ENCODE measurements around the gene ZBTB7C. TPM values are rescaled to one million over a fixed set of nuclear protein-coding genes. Genes with fewer than 3 reads are reported as not detected.

Gene ZBTB7C
- not detected for total RNA-seq (2021; fragmentation: NEBNext Ultra II Directional; extraction: Animal tissue kit (Norgen Biotek cat#: 25700))
- long read RNA-seq, result 0 reads

- no peaks in the 10 kb centered on the region for H3K36me3 Mint-ChIP-seq (ENCODE audit: low read depth)
- peaks cover 39% of the 10 kb centered on the region for H3K27me3 Mint-ChIP-seq (ENCODE audit: insufficient read depth)
- DNase-seq, result no peak
Observed at GRCh38 chr18:48408727-48409590, at the start of gene ZBTB7C. Gene ZBTB7C, minus strand, starts transcription at chr18:48409383.

GRCh38 chr18:48456838-48457237 is 47.7 kb upstream of the ZBTB7C start:
- TF ChIP-seq, protein P1, sequence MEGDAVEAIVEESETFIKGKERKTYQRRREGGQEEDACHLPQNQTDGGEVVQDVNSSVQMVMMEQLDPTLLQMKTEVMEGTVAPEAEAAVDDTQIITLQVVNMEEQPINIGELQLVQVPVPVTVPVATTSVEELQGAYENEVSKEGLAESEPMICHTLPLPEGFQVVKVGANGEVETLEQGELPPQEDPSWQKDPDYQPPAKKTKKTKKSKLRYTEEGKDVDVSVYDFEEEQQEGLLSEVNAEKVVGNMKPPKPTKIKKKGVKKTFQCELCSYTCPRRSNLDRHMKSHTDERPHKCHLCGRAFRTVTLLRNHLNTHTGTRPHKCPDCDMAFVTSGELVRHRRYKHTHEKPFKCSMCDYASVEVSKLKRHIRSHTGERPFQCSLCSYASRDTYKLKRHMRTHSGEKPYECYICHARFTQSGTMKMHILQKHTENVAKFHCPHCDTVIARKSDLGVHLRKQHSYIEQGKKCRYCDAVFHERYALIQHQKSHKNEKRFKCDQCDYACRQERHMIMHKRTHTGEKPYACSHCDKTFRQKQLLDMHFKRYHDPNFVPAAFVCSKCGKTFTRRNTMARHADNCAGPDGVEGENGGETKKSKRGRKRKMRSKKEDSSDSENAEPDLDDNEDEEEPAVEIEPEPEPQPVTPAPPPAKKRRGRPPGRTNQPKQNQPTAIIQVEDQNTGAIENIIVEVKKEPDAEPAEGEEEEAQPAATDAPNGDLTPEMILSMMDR (IDR thresholded peaks at IDR 0.05), result no peak
- Mint-ChIP-seq H3K4me3 (no peak overlapping the region), H3K36me3 (ENCODE audit: low read depth) (no peaks in the 10 kb centered on the region), H3K4me1 (ENCODE audit: low read depth) (peaks cover 24% of the 10 kb centered on the region), H3K27ac (no peak overlapping the region), H3K27me3 (ENCODE audit: insufficient read depth) (peaks cover 18% of the 10 kb centered on the region), H3K9me3 (no peaks in the 10 kb centered on the region)
- DNase-seq, result no peak

More at GRCh38 chr18:48408727-48409590, at the start of gene ZBTB7C:
- TF ChIP-seq, protein P1 (IDR thresholded peaks at IDR 0.05), result no peak
- H3K27ac Mint-ChIP-seq, result no peak within 1 kb of the TSS
- peak within 1 kb of the TSS; percentile 80 for H3K4me3 Mint-ChIP-seq
- peaks cover 26% of the 10 kb centered on the region for H3K4me1 Mint-ChIP-seq (ENCODE audit: low read depth)
- no peaks in the 10 kb centered on the region for H3K9me3 Mint-ChIP-seq

DNA sequence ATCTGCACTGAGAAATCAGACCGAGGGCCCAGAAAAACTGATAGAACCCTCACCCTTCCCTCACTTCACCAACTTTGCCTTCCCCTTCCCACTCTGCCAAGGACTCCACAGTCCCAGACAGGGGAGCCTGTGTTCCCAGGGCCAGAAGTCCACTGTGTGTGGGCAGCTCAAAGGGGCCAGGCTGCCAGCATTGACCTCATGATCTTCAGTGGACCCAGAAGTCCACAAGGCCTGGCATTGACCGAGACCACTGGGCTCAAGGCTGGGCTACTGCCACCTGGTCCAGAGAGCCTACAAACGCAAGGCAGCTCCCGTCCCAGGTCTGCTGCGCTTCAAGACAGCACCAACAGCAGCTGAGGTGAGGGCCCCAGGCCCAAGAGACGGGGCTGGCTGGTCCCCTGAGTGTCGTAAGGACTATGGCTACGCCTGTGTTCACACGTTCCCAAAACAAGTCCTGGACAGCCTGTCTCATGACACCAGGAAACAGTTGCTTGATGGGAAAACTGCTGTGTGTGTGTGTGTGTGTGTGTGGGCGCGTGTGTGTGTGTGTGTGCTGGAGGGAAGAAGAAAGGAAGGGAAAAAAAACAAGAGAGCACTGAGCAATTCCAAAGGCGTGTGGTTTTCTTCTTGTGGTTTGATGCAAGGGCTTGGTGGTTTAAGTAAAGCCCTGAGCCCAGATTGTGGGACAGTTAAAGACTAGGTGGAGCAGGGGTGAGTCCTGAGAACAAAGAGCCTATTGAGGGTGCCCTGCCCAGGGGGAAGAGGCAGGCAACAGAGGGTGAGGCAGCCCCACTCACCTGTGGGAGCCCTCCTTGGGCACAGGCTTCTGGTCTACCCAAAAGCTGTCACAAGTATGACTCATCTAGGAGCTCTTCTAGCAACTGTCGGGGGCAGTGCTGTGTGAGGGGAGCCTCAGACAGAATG is 46.6 kb upstream of the ZBTB7C start:
- Mint-ChIP-seq H3K27ac (no peak overlapping the region), H3K27me3 (ENCODE audit: insufficient read depth) (peaks cover 21% of the 10 kb centered on the region)

GRCh38 chr18:48454261-48454757 is 45.1 kb upstream of the ZBTB7C start:
- Mint-ChIP-seq H3K4me3 (no peak overlapping the region), H3K27me3 (ENCODE audit: insufficient read depth) (peaks cover 24% of the 10 kb centered on the region), H3K9me3 (no peaks in the 10 kb centered on the region), H3K4me1 (ENCODE audit: low read depth) (peaks cover 17% of the 10 kb centered on the region), H3K27ac (no peak overlapping the region), H3K36me3 (ENCODE audit: low read depth) (no peaks in the 10 kb centered on the region)
- no peak for DNase-seq
- TF ChIP-seq, protein P1 (IDR thresholded peaks at IDR 0.05), result no peak

More for the DNA sequence above, 46.6 kb upstream of the ZBTB7C start:
- TF ChIP-seq, protein P1 (IDR thresholded peaks at IDR 0.05), result no peak
- DNase-seq, result peak; percentile 68
- Mint-ChIP-seq H3K4me1 (ENCODE audit: low read depth) (peaks cover 19% of the 10 kb centered on the region), H3K4me3 (no peak overlapping the region), H3K36me3 (ENCODE audit: low read depth) (no peaks in the 10 kb centered on the region), H3K9me3 (no peaks in the 10 kb centered on the region)

GRCh38 chr18:48453330-48454066 is 44.3 kb upstream of the ZBTB7C start:
- Mint-ChIP-seq H3K27me3 (ENCODE audit: insufficient read depth) (peaks cover 30% of the 10 kb centered on the region), H3K27ac (no peak overlapping the region), H3K4me3 (no peak overlapping the region), H3K9me3 (no peaks in the 10 kb centered on the region), H3K36me3 (ENCODE audit: low read depth) (no peaks in the 10 kb centered on the region), H3K4me1 (ENCODE audit: low read depth) (peaks cover 17% of the 10 kb centered on the region)
- DNase-seq, result no peak
- TF ChIP-seq, protein P1 (IDR thresholded peaks at IDR 0.05), result peak; percentile 11; the same call in 1 of the 2 replicates

Measured in HFFc6 (cell line).